Right lobe of liver (tissue), 4 donors: ENCODE results near the gene TMEM53.

Experiments
- POLR2A ChIP-seq: fragments of 450-650 bp; IDR thresholded peaks from one replicate; pipeline ENCODE4 v1.6.1; 2017; ENCODE audit warnings: antibody characterized with exemption, mild to moderate bottlenecking
- TF ChIP-seq, protein P1 (sequence below), 4 donors: fragments of 200-600 bp in 3 of 4; fragments of 450-650 bp in 1 of 4; IDR thresholded peaks; one replicate each; pipeline versions ENCODE4 v1.5.1 to v1.8.0; 2016 to 2022; ENCODE audit warnings: antibody characterized with exemption in 4 of 4, mild to moderate bottlenecking in 2 of 4
- donor health status: DM: no; HTN: no; CAD: no.
- donor health status: DM: no; HTN: no; CAD: no.
- donor health status: DM: no; HTN: yes; CAD: no.

DNA sequence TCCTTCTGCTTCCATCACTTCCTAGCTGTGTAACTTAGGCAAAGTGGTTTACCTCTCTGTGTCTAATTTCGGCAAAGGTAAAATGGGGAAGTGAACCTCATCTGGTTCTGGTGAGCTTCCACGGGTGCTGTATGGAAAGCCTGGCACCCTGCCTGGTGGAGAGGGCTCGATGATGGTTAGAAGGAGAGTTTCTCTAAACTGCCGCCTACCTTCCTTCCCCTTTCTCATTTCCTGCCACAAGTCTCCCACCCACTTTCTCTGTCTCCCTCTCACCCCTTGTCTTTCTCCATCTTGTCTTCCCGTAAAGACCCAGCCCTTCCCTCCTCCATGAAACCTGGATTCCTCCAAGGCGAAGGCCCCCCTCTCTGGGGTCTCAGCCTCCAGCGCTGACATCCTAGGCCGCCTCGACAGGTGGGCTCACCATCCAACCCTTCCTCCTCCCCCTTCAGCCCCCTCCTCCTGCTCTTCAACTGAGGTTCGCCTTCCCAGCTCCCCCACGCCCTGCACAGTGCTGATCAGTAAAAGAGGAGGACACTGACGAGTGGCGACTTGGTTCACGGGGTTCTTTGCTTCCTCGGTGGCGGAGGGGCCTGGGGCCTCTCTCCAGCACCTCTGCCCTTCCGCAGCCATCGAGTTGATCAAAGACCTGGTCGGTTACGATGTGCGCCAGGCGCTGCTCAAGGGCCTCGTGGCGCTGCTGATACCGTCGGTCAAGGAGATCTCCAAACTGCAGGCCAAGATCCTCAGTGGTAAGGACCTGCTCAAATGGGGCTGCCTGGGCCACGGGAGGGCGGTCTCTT, 49.4 kb upstream of the TMEM53 start:
- TF ChIP-seq, protein P1, sequence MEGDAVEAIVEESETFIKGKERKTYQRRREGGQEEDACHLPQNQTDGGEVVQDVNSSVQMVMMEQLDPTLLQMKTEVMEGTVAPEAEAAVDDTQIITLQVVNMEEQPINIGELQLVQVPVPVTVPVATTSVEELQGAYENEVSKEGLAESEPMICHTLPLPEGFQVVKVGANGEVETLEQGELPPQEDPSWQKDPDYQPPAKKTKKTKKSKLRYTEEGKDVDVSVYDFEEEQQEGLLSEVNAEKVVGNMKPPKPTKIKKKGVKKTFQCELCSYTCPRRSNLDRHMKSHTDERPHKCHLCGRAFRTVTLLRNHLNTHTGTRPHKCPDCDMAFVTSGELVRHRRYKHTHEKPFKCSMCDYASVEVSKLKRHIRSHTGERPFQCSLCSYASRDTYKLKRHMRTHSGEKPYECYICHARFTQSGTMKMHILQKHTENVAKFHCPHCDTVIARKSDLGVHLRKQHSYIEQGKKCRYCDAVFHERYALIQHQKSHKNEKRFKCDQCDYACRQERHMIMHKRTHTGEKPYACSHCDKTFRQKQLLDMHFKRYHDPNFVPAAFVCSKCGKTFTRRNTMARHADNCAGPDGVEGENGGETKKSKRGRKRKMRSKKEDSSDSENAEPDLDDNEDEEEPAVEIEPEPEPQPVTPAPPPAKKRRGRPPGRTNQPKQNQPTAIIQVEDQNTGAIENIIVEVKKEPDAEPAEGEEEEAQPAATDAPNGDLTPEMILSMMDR (IDR thresholded peaks at IDR 0.05): no peak
- TF ChIP-seq POLR2A: no peak
